ENCODE results near the gene GBP7.

GBP7 gene

GRCh38 chr1:89098857-89099256 is 76.9 kb downstream of the GBP7 start:
- TF ChIP-seq CTCF (IDR thresholded peaks at IDR 0.05; ENCODE audit: low read depth, low read length, missing control alignments): no peak
- no peak for DNase-seq (ENCODE audit: low read depth)
- H3K4me3 ChIP-seq (ENCODE audit: low read depth, low read length): no peak overlapping the region

DNA sequence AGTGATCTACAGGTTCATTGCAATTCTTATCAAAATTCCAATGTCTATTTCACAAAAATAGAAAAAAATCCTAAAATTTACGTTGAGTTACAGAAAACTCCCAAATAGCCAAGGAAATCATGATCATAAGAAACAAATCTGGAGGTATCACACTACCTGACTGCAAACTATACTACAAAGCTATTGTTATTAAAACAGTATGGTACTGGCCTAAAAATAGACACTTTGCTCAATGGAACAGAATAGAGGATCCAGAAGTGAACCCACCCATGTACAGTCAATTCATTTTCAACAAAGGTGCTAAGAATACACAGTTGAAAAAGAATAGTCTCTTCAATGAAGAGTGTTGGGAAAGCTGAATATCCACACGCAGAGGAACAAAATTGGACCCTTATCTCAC is 80.1 kb downstream of the GBP7 start:
- no peak for DNase-seq (ENCODE audit: low read depth)
- TF ChIP-seq CTCF (IDR thresholded peaks at IDR 0.05; ENCODE audit: low read depth, low read length, missing control alignments): no peak
- H3K4me3 ChIP-seq (ENCODE audit: low read depth, low read length): no peak overlapping the region

GRCh38 chr1:89089962-89090361 is 85.8 kb downstream of the GBP7 start:
- H3K4me3 ChIP-seq (ENCODE audit: low read depth, low read length): no peak overlapping the region
- no peak for DNase-seq (ENCODE audit: low read depth)
- TF ChIP-seq CTCF (IDR thresholded peaks at IDR 0.05; ENCODE audit: low read depth, low read length, missing control alignments): no peak

DNA sequence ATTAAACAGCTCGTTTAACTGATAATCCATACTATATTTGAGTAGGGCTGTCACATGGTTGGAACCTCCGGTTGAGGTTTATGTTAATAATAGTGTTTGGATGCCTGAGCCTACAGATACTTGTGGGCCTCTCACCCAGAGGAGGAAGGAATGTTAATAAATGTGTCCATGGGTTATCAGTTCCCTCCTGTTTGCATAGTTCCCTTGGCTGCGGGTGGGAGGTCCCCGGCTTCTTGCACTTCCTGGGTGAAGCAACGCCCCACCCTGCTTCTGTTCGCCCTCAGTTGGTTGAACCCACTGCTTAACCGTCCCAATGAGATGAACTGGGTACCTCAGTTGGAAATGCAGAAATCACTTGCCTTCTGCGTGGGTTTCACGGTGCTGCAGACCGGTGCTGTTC is 87.2 kb downstream of the GBP7 start:
- no peak for DNase-seq (ENCODE audit: low read depth)
- no peak overlapping the region for H3K4me3 ChIP-seq (ENCODE audit: low read depth, low read length)
- no peak for TF ChIP-seq CTCF (IDR thresholded peaks at IDR 0.05; ENCODE audit: low read depth, low read length, missing control alignments)

DNA sequence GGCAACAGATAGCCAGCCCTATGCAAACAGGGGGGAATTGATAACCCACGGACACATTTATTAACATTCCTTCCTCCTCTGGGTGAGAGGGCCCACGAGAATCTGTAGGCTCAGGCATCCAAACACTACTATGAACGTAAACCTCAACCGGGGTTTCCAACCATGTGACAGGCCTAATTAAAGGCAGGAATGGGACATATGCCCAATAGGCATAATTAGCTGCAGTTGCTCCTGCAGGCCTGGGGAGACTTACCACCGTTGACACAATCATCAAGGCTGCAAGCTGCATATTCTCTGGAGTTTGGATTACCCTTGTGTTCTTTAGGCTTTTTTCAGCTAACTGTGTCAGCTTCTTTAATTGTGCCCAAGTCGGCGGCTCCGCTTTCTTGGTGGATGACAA is 88.6 kb downstream of the GBP7 start:
- no peak for DNase-seq (ENCODE audit: low read depth)
- no peak overlapping the region for H3K4me3 ChIP-seq (ENCODE audit: low read depth, low read length)
- TF ChIP-seq CTCF (IDR thresholded peaks at IDR 0.05; ENCODE audit: low read depth, low read length, missing control alignments): no peak

DNA sequence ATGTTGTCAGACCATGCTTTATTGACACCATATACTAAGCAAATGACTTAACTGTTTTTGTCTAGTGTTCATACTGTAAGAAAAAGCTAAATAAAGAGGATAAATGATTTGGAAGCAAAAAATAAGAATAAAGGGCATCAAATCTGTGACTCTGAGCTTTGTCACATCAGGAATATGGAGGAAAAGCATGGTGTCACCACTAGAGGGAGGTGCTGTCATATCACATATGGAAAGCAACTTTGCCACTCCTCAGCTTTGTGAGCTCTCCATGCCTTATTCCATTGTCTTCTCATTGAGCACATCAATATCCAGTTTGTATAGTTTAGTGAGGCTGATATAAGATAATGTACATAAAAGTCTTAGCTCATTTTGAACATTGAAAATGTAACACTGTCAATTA is 90.0 kb downstream of the GBP7 start:
- no peak for DNase-seq (ENCODE audit: low read depth)
- peak; percentile 60 for TF ChIP-seq CTCF (IDR thresholded peaks at IDR 0.05; ENCODE audit: low read depth, low read length, missing control alignments)

More for the DNA sequence above, 90.0 kb downstream of the GBP7 start:
- H3K4me3 ChIP-seq (ENCODE audit: low read depth, low read length): no peak overlapping the region

Data from GM12864 (cell line).